Neural cell (in vitro differentiated cells): Measurements from ENCODE around the gene REPS2. TPM values are rescaled to one million over a fixed set of nuclear protein-coding genes. Genes with fewer than 3 reads are reported as not detected.

Experiments
- H2AFZ ChIP-seq: fragments of 200-600, 300-800 bp; sonication (generic), shearing (Covaris generic); 2 replicates; pipeline ENCODE4 v1.6.0; 2014; ENCODE audit warnings: low read depth, mild to moderate bottlenecking, antibody characterized with exemption, low read length, moderate library complexity
- H3F3A ChIP-seq: fragments of 200-600 bp; shearing (Covaris generic); 2 replicates; pipeline ENCODE4 v1.6.1; 2016; ENCODE audit warnings: mild to moderate bottlenecking, moderate library complexity, mixed read lengths, antibody characterized with exemption, low read length; ENCODE audit not compliant: insufficient read depth, poor library complexity, severe bottlenecking
- H3K27ac ChIP-seq: fragments of 200-600, 300-800 bp; sonication (generic), shearing (Covaris generic); 2 replicates; pipeline ENCODE4 v1.5.1; 2014; ENCODE audit warnings: mild to moderate bottlenecking, low read length, moderate library complexity
- H3K27me3 ChIP-seq: fragments of 300-800, 200-600 bp; sonication (generic), shearing (Covaris generic); 2 replicates; pipeline ENCODE4 v1.6.0; 2014; ENCODE audit warnings: mild to moderate bottlenecking, low read depth, low read length, moderate library complexity; ENCODE audit not compliant: insufficient read depth
- H3K36me3 ChIP-seq: fragments of 300-800, 200-600 bp; sonication (generic), shearing (Covaris generic); 2 replicates; pipeline ENCODE4 v1.5.1; 2014; ENCODE audit warnings: mild to moderate bottlenecking, antibody characterized with exemption, low read length, moderate library complexity; ENCODE audit not compliant: insufficient read depth
- H3K4me2 ChIP-seq: fragments of 300-800, 200-600 bp; sonication (generic), shearing (Covaris generic); 2 replicates; pipeline ENCODE4 v1.6.0; 2014; ENCODE audit warnings: mild to moderate bottlenecking, low read length
- H3K4me3 ChIP-seq: fragments of 300-800, 200-600 bp; sonication (generic), shearing (Covaris generic); 2 replicates; pipeline ENCODE4 v1.5.1; 2014; ENCODE audit warnings: mild to moderate bottlenecking, low read length, moderate library complexity
- H3K79me2 ChIP-seq: fragments of 200-600 bp; shearing (Covaris generic); replicated peaks from 2 replicates; pipeline ENCODE4 v1.6.0; 2014; ENCODE audit warnings: mild to moderate bottlenecking, low read length, moderate library complexity; ENCODE audit not compliant: insufficient read depth
- H3K9ac ChIP-seq: fragments of 300-800, 200-600 bp; sonication (generic), shearing (Covaris generic); 2 replicates; pipeline ENCODE4 v1.6.1; 2016; ENCODE audit warnings: mild to moderate bottlenecking, low read length, mixed read lengths
- H3K9me2 ChIP-seq: fragments of 200-600 bp; shearing (Covaris generic); 2 replicates; pipeline ENCODE4 v1.6.1; 2016; ENCODE audit warnings: mild to moderate bottlenecking, low read length, mixed read lengths; ENCODE audit not compliant: insufficient read depth
- H3K9me3 ChIP-seq: fragments of 200-600, 300-800 bp; sonication (generic), shearing (Covaris generic); 2 replicates; pipeline ENCODE4 v1.6.1; 2016; ENCODE audit warnings: mild to moderate bottlenecking, mixed run types, low read length, moderate library complexity, mixed read lengths
- H4K20me1 ChIP-seq: fragments of 200-600 bp; shearing (Covaris generic); 2 replicates; pipeline ENCODE4 v1.6.1; 2016; ENCODE audit warnings: mild to moderate bottlenecking, mixed run types; ENCODE audit not compliant: insufficient read depth
- CTCF ChIP-seq: fragments of 450-650 bp; IDR thresholded peaks from 2 replicates; pipeline ENCODE4 v1.5.1; 2014; ENCODE audit warnings: antibody characterized with exemption, mild to moderate bottlenecking, moderate library complexity; ENCODE audit not compliant: poor library complexity, severe bottlenecking
- EP300 ChIP-seq: fragments of 450-650 bp; conservative IDR thresholded peaks from 2 replicates; pipeline ENCODE4 v1.6.1; 2014; ENCODE audit warnings: antibody characterized with exemption, mild to moderate bottlenecking, moderate library complexity; ENCODE audit not compliant: poor library complexity, severe bottlenecking
- EZH2 ChIP-seq: fragments of 200-600, 300-800 bp; shearing (Covaris generic), sonication (generic); IDR thresholded peaks from 2 replicates; pipeline ENCODE4 v1.6.1; 2014; ENCODE audit warnings: antibody characterized with exemption, low read length, borderline replicate concordance, mild to moderate bottlenecking; ENCODE audit not compliant: insufficient read depth, poor library complexity, severe bottlenecking
- MXI1 ChIP-seq: fragments of 450-650 bp; conservative IDR thresholded peaks from 2 replicates; pipeline ENCODE4 v1.6.1; 2014; ENCODE audit warnings: antibody characterized with exemption, mild to moderate bottlenecking; ENCODE audit not compliant: poor library complexity, severe bottlenecking
- POLR2AphosphoS5 ChIP-seq: IDR thresholded peaks from 2 replicates; pipeline ENCODE4 v1.6.1; 2012
- RAD21 ChIP-seq: fragments of 450-650 bp; conservative IDR thresholded peaks from 2 replicates; pipeline ENCODE4 v1.6.1; 2014; ENCODE audit warnings: antibody characterized with exemption, mild to moderate bottlenecking, moderate library complexity
- REST ChIP-seq: IDR thresholded peaks from 2 replicates; pipeline ENCODE4 v1.6.1; 2012; ENCODE audit warnings: borderline replicate concordance
- SMC3 ChIP-seq: fragments of 450-650 bp; conservative IDR thresholded peaks from 2 replicates; pipeline ENCODE4 v1.6.1; 2014; ENCODE audit warnings: antibody characterized with exemption, mild to moderate bottlenecking, moderate library complexity; ENCODE audit not compliant: poor library complexity
- TAF1 ChIP-seq: IDR thresholded peaks from 2 replicates; pipeline ENCODE4 v1.6.1; 2012; ENCODE audit warnings: low read depth
- polyA plus RNA-seq: library from polyadenylated mRNA; depleted of rRNA; stranded (reverse); fragments of >200 nt; gene quantifications from 2 replicates; pipeline ENCODE4 v1.2.3, GENCODE V29; 2014

Gene REPS2
- polyA plus RNA-seq, 1 donor from 2014 or later, result 15.1 TPM

- TF ChIP-seq MXI1, result no peak
- TF ChIP-seq TAF1, result no peak
- Histone ChIP-seq H3K9ac (no peak overlapping the region), H2AFZ (no peak overlapping the region), H3K4me3 (no peak overlapping the region), H3K27me3 (no peaks in the 10 kb centered on the region), H3K27ac (no peak overlapping the region), H3K79me2 (no peaks in the 10 kb centered on the region), H3K4me2 (no peak overlapping the region), H3K9me3 (no peaks in the 10 kb centered on the region), H3F3A (no peaks in the 10 kb centered on the region), H4K20me1 (no peaks in the 10 kb centered on the region), H3K36me3 (no peaks in the 10 kb centered on the region), H3K9me2 (no peaks in the 10 kb centered on the region)
Observed at GRCh38 chrX:16981209-16981608, 34.8 kb downstream of the REPS2 start.

- no peak overlapping the region for H3K4me3 ChIP-seq
- no peak overlapping the region for H3K9ac ChIP-seq
- no peak overlapping the region for H2AFZ ChIP-seq
- H3K79me2 ChIP-seq, result no peaks in the 10 kb centered on the region
- H3K27me3 ChIP-seq, result no peaks in the 10 kb centered on the region
- H3K9me2 ChIP-seq, result no peaks in the 10 kb centered on the region
- no peak overlapping the region for H3K4me2 ChIP-seq
- no peaks in the 10 kb centered on the region for H4K20me1 ChIP-seq
- H3K27ac ChIP-seq, result no peak overlapping the region
- no peak for TF ChIP-seq TAF1
- TF ChIP-seq EP300, result no peak
- no peak for TF ChIP-seq CTCF
- TF ChIP-seq SMC3, result no peak
- no peak for TF ChIP-seq RAD21
- TF ChIP-seq REST, result no peak
- no peak for TF ChIP-seq MXI1
- TF ChIP-seq EZH2, result no peak
- TF ChIP-seq POLR2AphosphoS5, result no peak
- no peaks in the 10 kb centered on the region for H3F3A ChIP-seq
- H3K9me3 ChIP-seq, result no peaks in the 10 kb centered on the region
- no peaks in the 10 kb centered on the region for H3K36me3 ChIP-seq
Observed at GRCh38 chrX:16981980-16982379, 35.5 kb downstream of the REPS2 start.

- TF ChIP-seq RAD21, result no peak
- no peak for TF ChIP-seq REST
- TF ChIP-seq EP300, result no peak
- TF ChIP-seq CTCF, result no peak
- TF ChIP-seq TAF1, result no peak
- no peak for TF ChIP-seq MXI1
- no peak for TF ChIP-seq POLR2AphosphoS5
- TF ChIP-seq EZH2, result no peak
- no peak for TF ChIP-seq SMC3
- Histone ChIP-seq H3K27ac (no peak overlapping the region), H4K20me1 (no peaks in the 10 kb centered on the region), H3K4me3 (no peak overlapping the region), H3K36me3 (no peaks in the 10 kb centered on the region), H3K9ac (no peak overlapping the region), H3K9me2 (no peaks in the 10 kb centered on the region), H2AFZ (no peak overlapping the region), H3K9me3 (no peaks in the 10 kb centered on the region), H3F3A (no peaks in the 10 kb centered on the region), H3K4me2 (no peak overlapping the region), H3K27me3 (no peaks in the 10 kb centered on the region), H3K79me2 (no peaks in the 10 kb centered on the region)
Observed at GRCh38 chrX:16983051-16983450, 36.6 kb downstream of the REPS2 start.
